ACC112 (cell line): ENCODE measurements around the gene ACTR6.
"Not testable (repeated sequence)": the region's sequence is repeated elsewhere in the genome, so short reads cannot be mapped to it uniquely, and the experiment has no call there.

Experiments used
- H2AFZ ChIP-seq: fragments of 200-600 bp; sonication (generic); one replicate; pipeline ENCODE4 v1.6.0; 2017; ENCODE audit warnings: antibody characterized with exemption, low read length; ENCODE audit not compliant: unreplicated experiment
- H3K27ac ChIP-seq: fragments of 200-600 bp; sonication (generic); 2 replicates; pipeline ENCODE4 v1.5.1; 2014; ENCODE audit warnings: low read depth, mild to moderate bottlenecking, antibody characterized with exemption, low read length, moderate library complexity
- H3K27me3 ChIP-seq: fragments of 200-600 bp; sonication (generic); 2 replicates; pipeline ENCODE4 v1.6.1; 2014; ENCODE audit warnings: mild to moderate bottlenecking, antibody characterized with exemption, low read length, moderate library complexity, mixed read lengths; ENCODE audit not compliant: insufficient read depth
- H3K36me3 ChIP-seq: fragments of 200-600 bp; sonication (generic); 2 replicates; pipeline ENCODE4 v1.6.1; 2016; ENCODE audit warnings: mild to moderate bottlenecking, antibody characterized with exemption, low read length, moderate library complexity, mixed read lengths; ENCODE audit not compliant: insufficient read depth
- H3K4me1 ChIP-seq: fragments of 200-600 bp; sonication (generic); one replicate; pipeline ENCODE4 v1.6.1; 2016; ENCODE audit warnings: low read length, mixed read lengths; ENCODE audit not compliant: insufficient read depth, unreplicated experiment, control insufficient read depth
- H3K4me3 ChIP-seq: fragments of 200-600 bp; sonication (generic); 2 replicates; pipeline ENCODE4 v1.5.1; 2014; ENCODE audit warnings: mild to moderate bottlenecking, low read depth, low read length
- H3K79me2 ChIP-seq: fragments of 200-600 bp; sonication (generic); one replicate; pipeline ENCODE4 v1.6.0; 2016; ENCODE audit warnings: low read length; ENCODE audit not compliant: control insufficient read depth, unreplicated experiment, insufficient read depth

The ACTR6 gene

DNA sequence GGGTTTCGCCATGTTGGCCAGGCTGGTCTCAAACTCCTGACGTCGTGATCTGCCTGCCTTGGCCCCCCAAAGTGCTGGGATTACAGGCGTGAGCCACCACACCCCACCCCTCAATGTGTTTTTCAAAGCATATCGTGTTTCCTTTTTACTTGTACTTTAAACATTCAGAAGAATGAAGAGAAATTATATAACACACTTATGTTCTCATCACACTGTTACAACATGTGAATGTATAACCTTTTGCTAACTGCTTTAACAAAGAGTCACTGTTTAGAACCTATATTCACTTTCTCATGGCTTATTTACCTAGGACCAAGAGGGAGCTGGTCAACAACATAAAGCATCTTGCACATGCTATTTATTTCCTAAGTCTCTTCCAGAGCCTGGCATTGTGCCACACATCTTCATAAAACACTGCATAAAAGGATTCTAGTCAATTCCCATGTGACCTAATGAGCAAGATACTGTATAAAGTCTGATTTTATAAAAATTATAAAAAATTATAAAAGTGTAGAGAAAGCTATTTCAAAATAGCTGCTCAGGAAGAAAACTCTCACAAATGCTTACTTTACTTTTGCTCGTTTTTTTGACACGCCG lies 16.0 kb upstream of the ACTR6 start:
- Histone ChIP-seq H3K79me2 (no peaks in the 10 kb centered on the region), H2AFZ (no peak overlapping the region), H3K27ac (no peak overlapping the region), H3K36me3 (no peaks in the 10 kb centered on the region), H3K27me3 (no peaks in the 10 kb centered on the region), H3K4me3 (no peak overlapping the region), H3K4me1 (peaks cover 10% of the 10 kb centered on the region)

DNA sequence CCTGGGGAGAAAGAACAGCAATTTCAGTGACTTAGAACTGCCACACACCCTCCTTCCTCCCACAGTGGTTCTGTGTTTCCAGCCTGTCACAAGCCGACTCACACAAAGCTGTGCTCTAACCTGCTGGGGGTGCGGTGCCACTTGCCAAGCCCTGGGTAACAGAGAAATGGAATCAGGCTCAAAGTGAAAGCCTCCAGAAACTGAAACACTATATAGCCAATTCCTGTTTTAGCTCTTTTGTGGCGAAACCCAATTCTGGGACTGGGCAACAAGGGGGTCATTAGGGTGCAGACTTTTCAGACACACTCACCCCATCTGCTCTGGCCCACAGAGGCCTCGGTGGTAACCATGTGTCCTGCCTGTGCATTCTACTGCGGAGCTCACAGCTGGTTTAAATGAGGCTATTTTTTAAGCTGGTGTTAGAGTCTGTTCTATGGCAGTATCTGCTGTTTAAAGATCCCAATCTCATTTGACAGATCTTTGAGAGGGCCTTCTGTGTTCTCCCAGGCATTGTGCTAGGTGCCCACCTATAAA lies 15.2 kb upstream of the ACTR6 start:
- Histone ChIP-seq H3K27ac (no peak overlapping the region), H3K4me1 (peaks cover 10% of the 10 kb centered on the region), H3K79me2 (no peaks in the 10 kb centered on the region), H2AFZ (peak overlapping the region; percentile 77), H3K36me3 (no peaks in the 10 kb centered on the region), H3K27me3 (no peaks in the 10 kb centered on the region), H3K4me3 (peak overlapping the region; percentile 55)

DNA sequence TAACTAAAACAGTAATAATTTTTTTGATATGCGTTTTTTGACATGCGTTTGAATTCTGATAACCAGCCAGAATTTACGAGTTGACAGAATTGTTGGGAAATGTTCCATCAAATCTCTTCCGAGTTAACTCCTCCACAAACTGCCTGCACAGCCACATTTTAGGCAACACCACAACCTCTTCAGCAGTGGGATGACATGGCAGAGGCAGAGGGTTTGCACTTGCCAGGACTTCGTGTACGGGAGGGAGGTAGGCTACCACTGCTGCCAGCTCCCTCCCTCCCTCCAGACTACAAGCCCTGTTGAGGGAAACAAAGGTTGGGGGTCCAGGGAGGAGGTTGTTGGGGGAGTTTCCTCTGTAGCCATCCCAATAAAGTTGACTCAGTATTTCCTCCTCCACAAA lies 14.5 kb upstream of the ACTR6 start:
- Histone ChIP-seq H3K4me1 (peaks cover 10% of the 10 kb centered on the region), H3K27me3 (no peaks in the 10 kb centered on the region), H3K4me3 (peak overlapping the region; percentile 55), H2AFZ (peak overlapping the region; percentile 55), H3K36me3 (no peaks in the 10 kb centered on the region), H3K79me2 (no peaks in the 10 kb centered on the region), H3K27ac (no peak overlapping the region)

DNA sequence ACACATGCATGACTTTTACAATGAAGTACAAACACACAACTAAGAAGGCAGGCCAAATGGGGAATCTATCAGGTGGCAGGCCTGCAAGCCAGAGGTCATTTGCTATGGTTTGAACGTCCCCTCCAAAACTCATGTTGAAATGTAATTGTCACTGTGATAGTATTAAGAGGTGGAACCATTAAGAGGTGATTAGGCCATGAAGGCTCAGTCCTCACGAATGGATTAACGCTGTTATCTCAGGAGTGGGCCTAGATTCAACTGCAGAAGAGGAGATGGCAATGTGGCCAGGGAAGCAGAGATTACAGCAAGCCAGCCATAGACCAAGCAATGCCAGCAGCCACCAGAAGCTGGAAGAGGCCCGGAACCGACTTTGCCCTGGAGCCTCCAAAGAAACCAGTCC lies 13.5 kb upstream of the ACTR6 start:
- H3K27me3 ChIP-seq = no peaks in the 10 kb centered on the region
- H2AFZ ChIP-seq = no peak overlapping the region
- H3K4me1 ChIP-seq = peaks cover 10% of the 10 kb centered on the region
- no peaks in the 10 kb centered on the region for H3K79me2 ChIP-seq
- no peak overlapping the region for H3K4me3 ChIP-seq
- no peaks in the 10 kb centered on the region for H3K36me3 ChIP-seq
- H3K27ac ChIP-seq = no peak overlapping the region

DNA sequence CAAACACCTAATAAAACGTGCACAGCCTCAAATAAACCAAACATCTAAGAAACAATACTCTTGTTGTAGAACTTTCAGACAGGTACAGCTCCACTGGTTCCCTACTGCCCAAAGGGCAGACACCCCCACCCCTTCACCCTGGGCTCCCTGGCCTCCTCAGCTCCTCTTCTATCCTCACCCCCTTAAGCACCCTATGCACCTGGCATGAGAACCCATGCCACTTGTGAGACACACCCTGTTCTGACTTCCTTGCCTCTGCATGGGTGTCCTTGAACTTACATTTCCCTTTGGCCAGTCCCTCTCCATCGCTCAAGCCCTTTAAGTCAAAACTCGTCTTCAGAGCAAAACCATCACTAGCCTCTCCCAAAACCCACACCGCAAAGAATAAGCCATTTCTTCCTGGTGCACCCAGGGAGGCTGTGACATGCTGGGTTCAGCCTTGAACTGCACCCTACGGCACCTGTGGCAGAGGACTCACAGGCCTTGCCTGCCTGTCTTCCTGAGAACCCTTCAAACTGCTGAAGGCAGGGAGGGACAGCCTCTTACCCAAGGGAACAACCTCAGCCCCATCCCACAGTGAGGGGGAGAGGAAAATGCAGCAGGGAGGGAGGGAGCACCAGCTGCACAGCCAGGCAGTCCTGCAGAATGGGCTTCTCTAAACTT lies 12.6 kb upstream of the ACTR6 start:
- Histone ChIP-seq H3K27me3 (no peaks in the 10 kb centered on the region), H3K27ac (no peak overlapping the region), H3K4me1 (peaks cover 10% of the 10 kb centered on the region), H2AFZ (no peak overlapping the region), H3K4me3 (no peak overlapping the region), H3K36me3 (no peaks in the 10 kb centered on the region), H3K79me2 (no peaks in the 10 kb centered on the region)

DNA sequence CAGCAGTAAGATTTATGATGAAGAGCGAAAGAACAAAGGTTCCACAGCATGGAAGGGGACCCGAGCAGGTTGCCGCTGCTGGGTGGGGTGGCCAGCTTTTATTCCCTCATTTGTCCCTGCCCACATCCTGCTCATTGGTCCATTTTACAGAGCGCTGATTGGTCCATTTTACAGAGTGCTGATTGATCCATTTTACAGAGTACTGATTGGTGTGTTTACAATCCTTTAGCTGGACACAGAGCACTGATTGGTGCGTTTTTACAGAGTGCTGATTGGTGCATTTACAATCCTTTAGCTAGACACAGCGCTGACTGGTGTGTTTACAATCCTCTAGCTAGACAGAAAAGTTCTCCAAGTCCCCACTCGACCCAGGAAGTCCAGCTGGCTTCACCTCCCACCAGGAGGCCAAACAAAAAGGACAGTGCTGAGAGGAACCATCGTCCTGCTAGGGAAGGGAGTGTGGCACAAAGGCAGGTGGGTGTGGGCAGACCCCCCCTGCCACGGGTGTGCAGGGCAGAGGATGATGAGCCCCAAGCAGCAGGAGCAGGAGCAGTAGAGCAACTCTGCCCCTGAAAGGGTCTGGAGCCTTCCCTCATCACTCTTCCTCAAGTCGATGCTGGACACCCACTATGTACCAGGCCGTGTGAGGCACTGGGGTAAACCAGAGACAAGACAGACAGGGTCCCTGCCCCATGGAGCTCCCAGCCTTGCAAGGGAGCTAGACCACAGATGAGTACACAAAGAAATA lies 11.6 kb upstream of the ACTR6 start:
- not testable (repeated sequence) for H3K27me3 ChIP-seq, H3K36me3 ChIP-seq, H3K4me3 ChIP-seq, H3K79me2 ChIP-seq, H3K4me1 ChIP-seq, H2AFZ ChIP-seq, H3K27ac ChIP-seq

DNA sequence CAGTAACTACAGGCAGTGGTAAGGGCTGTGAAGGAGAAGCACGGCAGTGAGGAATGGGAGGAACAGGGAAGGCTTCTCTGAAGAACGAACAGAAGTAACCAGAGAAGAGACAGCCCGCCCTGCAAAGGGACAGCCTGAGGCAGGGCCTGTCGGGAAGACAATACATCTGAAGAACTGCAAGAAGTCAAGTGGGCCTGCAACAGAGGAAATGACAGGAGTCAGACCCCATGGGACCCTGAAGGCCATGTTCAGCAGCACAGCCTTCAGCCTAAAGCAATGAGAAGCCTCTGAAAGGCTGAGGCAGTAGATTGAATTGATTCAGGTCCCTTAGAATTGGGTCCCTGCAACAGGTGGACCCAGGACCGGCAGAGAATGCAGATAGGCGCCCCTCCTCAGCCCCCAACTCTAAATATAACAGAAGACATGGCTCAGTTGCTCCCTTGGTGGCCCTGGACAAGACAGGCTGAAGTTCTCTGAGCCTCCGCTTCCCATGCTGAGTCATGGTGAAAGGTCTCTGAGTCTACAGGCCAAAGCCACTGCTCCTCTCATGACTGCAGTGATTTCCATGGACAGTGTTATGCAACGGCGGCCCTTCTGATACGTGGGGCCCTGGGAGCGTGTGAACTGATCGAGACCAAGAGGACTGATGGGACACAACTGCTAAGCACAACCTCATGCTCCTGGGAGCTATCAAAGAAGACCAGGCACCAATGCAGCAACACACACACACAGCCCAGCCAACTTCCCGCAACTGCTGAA lies 10.8 kb upstream of the ACTR6 start:
- H3K4me3 ChIP-seq = no peak overlapping the region
- peaks cover 10% of the 10 kb centered on the region for H3K4me1 ChIP-seq
- H2AFZ ChIP-seq = no peak overlapping the region
- no peaks in the 10 kb centered on the region for H3K79me2 ChIP-seq
- no peaks in the 10 kb centered on the region for H3K27me3 ChIP-seq
- H3K27ac ChIP-seq = no peak overlapping the region
- no peaks in the 10 kb centered on the region for H3K36me3 ChIP-seq

DNA sequence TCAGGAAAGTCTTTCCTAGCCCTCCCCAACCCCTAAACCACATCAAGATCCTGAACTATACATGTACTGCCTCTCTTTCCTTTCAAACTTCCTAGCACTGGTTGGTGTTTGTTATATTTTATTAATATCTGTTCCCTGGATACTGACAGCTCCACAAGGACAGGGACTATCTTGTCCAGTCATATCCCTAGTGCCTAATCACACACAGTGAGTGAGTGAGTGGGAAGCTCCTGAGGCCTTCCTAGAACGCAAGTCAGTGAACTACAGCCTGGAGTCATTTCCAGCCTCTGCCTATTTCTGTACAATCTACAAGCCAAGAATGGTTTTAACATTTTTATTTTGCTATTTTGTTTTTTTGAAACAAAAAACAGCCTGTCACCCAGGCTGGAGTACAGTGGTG lies 7.5 kb upstream of the ACTR6 start:
- no peaks in the 10 kb centered on the region for H3K27me3 ChIP-seq
- H3K4me1 ChIP-seq = no peaks in the 10 kb centered on the region
- no peak overlapping the region for H3K4me3 ChIP-seq
- H3K27ac ChIP-seq = no peak overlapping the region
- no peaks in the 10 kb centered on the region for H3K79me2 ChIP-seq
- H3K36me3 ChIP-seq = no peaks in the 10 kb centered on the region
- no peak overlapping the region for H2AFZ ChIP-seq

DNA sequence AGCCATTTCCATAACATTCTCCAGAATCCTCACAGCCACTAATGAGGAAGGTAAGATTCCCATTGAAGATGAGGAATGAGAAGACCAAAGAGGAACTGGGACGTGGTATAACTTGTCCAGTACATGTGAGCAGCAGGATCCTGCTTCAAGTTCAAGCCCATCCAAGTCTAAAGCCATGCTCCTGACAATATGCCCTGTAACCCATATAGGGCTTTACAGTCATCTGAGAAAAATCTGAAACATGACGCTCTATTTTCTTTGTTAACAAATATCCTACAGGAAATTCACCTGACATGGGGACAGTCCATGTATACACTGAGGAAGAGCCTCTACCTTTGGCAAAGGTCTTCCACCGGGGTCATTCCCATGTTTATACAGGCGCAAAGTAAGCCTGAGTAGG lies 3.1 kb upstream of the ACTR6 start:
- Histone ChIP-seq H3K4me3 (no peak overlapping the region), H2AFZ (no peak overlapping the region), H3K79me2 (peaks cover 13% of the 10 kb centered on the region), H3K36me3 (no peaks in the 10 kb centered on the region), H3K4me1 (no peaks in the 10 kb centered on the region), H3K27me3 (no peaks in the 10 kb centered on the region), H3K27ac (no peak overlapping the region)

DNA sequence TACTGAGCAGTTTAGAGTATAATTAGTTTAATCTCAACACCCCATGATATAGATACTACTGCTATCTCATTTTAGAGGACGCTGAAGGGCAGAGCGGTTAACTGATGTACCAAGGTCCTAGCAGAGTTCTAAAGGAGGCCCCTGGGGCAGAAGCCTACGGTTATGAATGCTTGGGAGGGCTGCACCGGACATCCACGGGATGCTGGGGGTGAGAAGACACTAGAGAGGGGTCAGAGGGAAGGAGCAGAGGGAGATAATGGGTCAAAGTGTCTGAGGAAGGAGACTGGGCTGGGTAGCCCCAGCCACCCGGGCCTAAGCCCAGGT lies 1.6 kb upstream of the ACTR6 start:
- H3K36me3 ChIP-seq = no peaks in the 10 kb centered on the region
- no peaks in the 10 kb centered on the region for H3K27me3 ChIP-seq
- peaks cover 21% of the 10 kb centered on the region for H3K79me2 ChIP-seq
- no peak overlapping the region for H3K27ac ChIP-seq
- H2AFZ ChIP-seq = peak overlapping the region; percentile 98
- peak overlapping the region; percentile 89 for H3K4me3 ChIP-seq
- no peaks in the 10 kb centered on the region for H3K4me1 ChIP-seq
